ENCODE results near the gene WSCD2.

Gene WSCD2

GRCh38 chr12:108169708-108170107 is 40.6 kb downstream of the WSCD2 start:
- no peak overlapping the region for H3K27ac ChIP-seq (ENCODE audit: low read length)
- no peak for DNase-seq
- H3K9me3 ChIP-seq (replicated peaks; ENCODE audit: insufficient read depth, low read length) = no peaks in the 10 kb centered on the region
- no peaks in the 10 kb centered on the region for H3K79me2 ChIP-seq (ENCODE audit: low read length)
- no peak for TF ChIP-seq CTCF (IDR thresholded peaks at IDR 0.05; ENCODE audit: low read length)
- TF ChIP-seq EZH2phosphoT487 (IDR thresholded peaks at IDR 0.05; ENCODE audit: low read length) = no peak
- no peak for TF ChIP-seq EZH2 (optimal IDR thresholded peaks at IDR 0.05; ENCODE audit: low read depth, low read length)
- no peak overlapping the region for H3K4me2 ChIP-seq (ENCODE audit: low read depth, low read length)
- H3K4me1 ChIP-seq (ENCODE audit: low read length) = no peaks in the 10 kb centered on the region
- no peaks in the 10 kb centered on the region for H3K27me3 ChIP-seq (replicated peaks; ENCODE audit: insufficient read depth, low read length)
- H3K36me3 ChIP-seq (replicated peaks; ENCODE audit: insufficient read depth, low read length) = no peaks in the 10 kb centered on the region
- H3K9ac ChIP-seq (ENCODE audit: low read length) = no peak overlapping the region
- no peaks in the 10 kb centered on the region for H3F3A ChIP-seq (ENCODE audit: insufficient read depth, low read length)
- H3K9me2 ChIP-seq (replicated peaks; ENCODE audit: insufficient read depth, low read length) = no peaks in the 10 kb centered on the region
- no peak overlapping the region for H3K4me3 ChIP-seq (ENCODE audit: low read length)
- H4K20me1 ChIP-seq (ENCODE audit: insufficient read depth, low read length) = no peaks in the 10 kb centered on the region
- no peak overlapping the region for H2AFZ ChIP-seq (ENCODE audit: low read length)

- H3K9me2 ChIP-seq (replicated peaks; ENCODE audit: insufficient read depth, low read length) = no peaks in the 10 kb centered on the region
- H3K4me1 ChIP-seq (ENCODE audit: low read length) = no peaks in the 10 kb centered on the region
- H3K4me2 ChIP-seq (ENCODE audit: low read depth, low read length) = no peak overlapping the region
- H3K9me3 ChIP-seq (replicated peaks; ENCODE audit: insufficient read depth, low read length) = no peaks in the 10 kb centered on the region
- TF ChIP-seq EZH2phosphoT487 (IDR thresholded peaks at IDR 0.05; ENCODE audit: low read length) = no peak
- no peak for TF ChIP-seq EZH2 (optimal IDR thresholded peaks at IDR 0.05; ENCODE audit: low read depth, low read length)
- TF ChIP-seq CTCF (IDR thresholded peaks at IDR 0.05; ENCODE audit: low read length) = no peak
- no peak overlapping the region for H3K4me3 ChIP-seq (ENCODE audit: low read length)
- no peak overlapping the region for H3K9ac ChIP-seq (ENCODE audit: low read length)
- no peaks in the 10 kb centered on the region for H3K27me3 ChIP-seq (replicated peaks; ENCODE audit: insufficient read depth, low read length)
- H4K20me1 ChIP-seq (ENCODE audit: insufficient read depth, low read length) = no peaks in the 10 kb centered on the region
- H3F3A ChIP-seq (ENCODE audit: insufficient read depth, low read length) = no peaks in the 10 kb centered on the region
- H2AFZ ChIP-seq (ENCODE audit: low read length) = no peak overlapping the region
- DNase-seq = no peak
- no peak overlapping the region for H3K27ac ChIP-seq (ENCODE audit: low read length)
- no peaks in the 10 kb centered on the region for H3K36me3 ChIP-seq (replicated peaks; ENCODE audit: insufficient read depth, low read length)
- no peaks in the 10 kb centered on the region for H3K79me2 ChIP-seq (ENCODE audit: low read length)
Measured at GRCh38 chr12:108170164-108170563, 41.1 kb downstream of the WSCD2 start.

- Histone ChIP-seq H3K9me3 (replicated peaks; ENCODE audit: insufficient read depth, low read length) (no peaks in the 10 kb centered on the region), H3K4me1 (ENCODE audit: low read length) (no peaks in the 10 kb centered on the region), H3K4me3 (ENCODE audit: low read length) (no peak overlapping the region), H3K27ac (ENCODE audit: low read length) (no peak overlapping the region), H3K9ac (ENCODE audit: low read length) (no peak overlapping the region), H3F3A (ENCODE audit: insufficient read depth, low read length) (no peaks in the 10 kb centered on the region), H3K79me2 (ENCODE audit: low read length) (no peaks in the 10 kb centered on the region), H3K27me3 (replicated peaks; ENCODE audit: insufficient read depth, low read length) (no peaks in the 10 kb centered on the region), H3K36me3 (replicated peaks; ENCODE audit: insufficient read depth, low read length) (no peaks in the 10 kb centered on the region), H2AFZ (ENCODE audit: low read length) (no peak overlapping the region), H3K9me2 (replicated peaks; ENCODE audit: insufficient read depth, low read length) (no peaks in the 10 kb centered on the region), H4K20me1 (ENCODE audit: insufficient read depth, low read length) (no peaks in the 10 kb centered on the region), H3K4me2 (ENCODE audit: low read depth, low read length) (no peak overlapping the region)
- TF ChIP-seq CTCF (IDR thresholded peaks at IDR 0.05; ENCODE audit: low read length) = no peak
- TF ChIP-seq EZH2 (optimal IDR thresholded peaks at IDR 0.05; ENCODE audit: low read depth, low read length) = no peak
- TF ChIP-seq EZH2phosphoT487 (IDR thresholded peaks at IDR 0.05; ENCODE audit: low read length) = no peak
- DNase-seq = no peak
Measured at GRCh38 chr12:108172033-108172432, 42.9 kb downstream of the WSCD2 start.
